OCI-M2 (cell line): ENCODE data around the gene PLK3.
"Not testable (repeated sequence)": the region's sequence is repeated elsewhere in the genome, so short reads cannot be mapped to it uniquely, and the experiment has no call there.

Source experiments
- DNase-seq: peaks from one replicate; lab custom pipeline; 2025; ENCODE audit not compliant: unreplicated experiment; lab: John Stamatoyannopoulos, UW

PLK3 gene

GRCh38 chr1:44808063-44808937 is 8.1 kb downstream of the PLK3 start, which contains the start of gene BTBD19:
BTBD19 (plus strand) TSS chr1:44808523; CDS start chr1:44808821, 298 bp downstream.
- DNase-seq: no peak

GRCh38 chr1:44808938-44809917 is 9.1 kb downstream of the PLK3 start:
- no peak for DNase-seq

- no peak for DNase-seq
These were observed 10.1 kb downstream of the PLK3 start for GRCh38 chr1:44810101-44810761.

DNA sequence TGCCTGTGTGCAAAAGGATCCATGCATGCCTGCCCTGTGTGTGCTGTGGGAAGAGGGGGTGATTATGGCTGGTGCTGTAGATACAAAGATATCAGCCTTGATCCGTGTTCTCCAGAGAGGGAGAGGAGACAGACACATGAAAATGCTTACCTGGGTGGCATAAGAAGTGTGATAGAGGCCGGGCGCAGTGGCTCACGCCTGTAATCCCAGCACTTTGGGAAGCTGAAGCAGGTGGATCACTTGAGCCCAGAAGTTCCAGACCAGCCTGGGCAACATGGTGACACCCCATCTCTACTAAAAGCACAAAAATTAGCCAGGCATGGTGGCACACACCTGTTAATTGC is 10.6 kb downstream of the PLK3 start:
- DNase-seq: not testable (repeated sequence)

DNA sequence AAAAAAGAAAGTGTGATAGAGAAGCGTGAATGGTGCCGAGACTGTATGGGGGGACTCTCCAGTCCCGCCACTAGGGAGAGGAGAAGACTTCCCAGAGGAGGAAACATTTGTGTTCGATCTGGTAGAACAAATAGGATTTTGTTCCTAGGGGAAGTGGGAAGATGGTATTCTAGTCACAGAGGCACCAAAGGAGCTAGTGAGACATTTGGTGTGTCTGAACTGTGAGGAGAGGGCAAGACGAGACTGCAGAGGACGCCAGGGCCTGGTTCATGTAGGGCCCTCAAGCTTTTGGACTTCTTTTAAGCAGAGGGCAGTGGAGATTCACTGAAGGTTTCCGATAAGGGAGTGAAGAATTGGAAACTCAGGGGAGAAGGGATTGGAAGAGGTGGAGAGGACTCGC is 11.1 kb downstream of the PLK3 start:
- no peak for DNase-seq

DNA sequence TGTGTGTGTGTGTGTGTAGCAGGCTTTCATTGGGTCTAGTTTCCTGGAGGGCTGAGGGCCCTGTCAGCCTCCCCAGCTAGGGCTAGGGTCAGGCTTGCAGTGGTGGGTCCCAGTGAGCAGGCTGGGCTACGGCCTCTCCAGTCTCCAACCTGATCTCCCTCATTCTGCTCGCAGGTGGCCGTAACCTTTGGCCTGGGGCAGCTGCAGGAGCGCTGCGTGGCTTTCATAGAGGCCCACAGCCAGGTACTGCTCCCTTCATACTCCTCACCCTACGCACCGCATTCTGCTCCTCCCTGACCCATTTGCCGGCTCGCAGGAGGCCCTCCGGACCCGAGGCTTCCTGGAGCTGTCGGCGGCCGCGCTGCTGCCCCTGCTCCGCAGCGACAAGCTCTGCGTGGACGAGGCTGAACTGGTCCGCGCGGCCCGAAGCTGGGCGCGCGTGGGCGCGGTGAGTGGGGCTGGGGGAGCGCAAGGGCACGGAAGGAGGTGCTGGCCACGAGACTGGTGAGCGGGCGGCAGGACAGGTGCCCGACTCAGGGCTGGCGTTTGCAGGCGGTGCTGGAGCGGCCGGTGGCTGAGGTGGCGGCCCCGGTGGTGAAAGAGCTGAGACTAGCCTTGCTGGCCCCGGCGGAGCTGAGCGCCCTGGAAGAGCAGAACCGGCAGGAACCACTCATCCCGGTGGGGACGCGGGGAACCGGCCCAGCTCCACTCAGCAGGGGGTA is 12.8 kb downstream of the PLK3 start:
- no peak for DNase-seq

DNA sequence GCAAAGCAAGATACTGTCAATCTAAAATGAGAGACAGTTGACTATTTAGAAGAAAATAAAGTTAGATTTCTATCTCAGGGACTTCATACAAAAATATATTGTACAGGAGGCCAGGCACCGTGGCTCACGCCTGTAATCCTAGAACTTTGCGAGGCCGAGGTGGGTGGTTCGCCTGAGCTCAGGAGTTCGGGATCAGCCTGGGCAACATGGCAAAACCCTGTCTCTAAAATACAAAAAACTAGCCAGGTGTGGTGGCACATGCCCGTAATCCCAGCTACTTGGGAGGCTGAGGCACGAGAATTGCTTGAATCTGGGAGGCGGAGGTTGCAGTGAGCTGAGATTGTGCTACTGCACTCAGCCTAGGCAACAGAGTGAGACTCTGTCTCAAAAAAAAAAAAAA is 15.7 kb downstream of the PLK3 start:
- DNase-seq: not testable (repeated sequence)

DNA sequence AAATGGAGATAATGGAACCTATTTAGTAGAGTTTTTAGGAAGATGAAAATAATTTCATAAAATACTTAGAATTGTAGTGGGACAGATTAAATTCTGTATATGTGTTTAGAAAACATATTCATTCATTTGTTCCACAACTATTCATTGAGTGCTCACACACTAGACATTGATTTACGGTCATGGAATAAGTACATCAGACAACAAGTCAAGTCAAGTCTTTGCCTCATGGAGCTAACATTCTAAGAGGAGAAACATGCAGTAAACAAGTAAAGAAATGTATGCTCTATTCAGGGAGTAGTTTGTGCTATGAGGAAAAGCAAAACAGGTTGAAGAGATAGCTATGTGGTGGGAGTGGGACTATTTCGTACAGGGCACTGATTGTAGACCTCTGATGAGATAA is 17.1 kb downstream of the PLK3 start:
- no peak for DNase-seq

- no peak for DNase-seq
These were observed 17.8 kb downstream of the PLK3 start for GRCh38 chr1:44817771-44818495.

GRCh38 chr1:44819196-44819607 is 19.0 kb downstream of the PLK3 start:
- DNase-seq: no peak

DNA sequence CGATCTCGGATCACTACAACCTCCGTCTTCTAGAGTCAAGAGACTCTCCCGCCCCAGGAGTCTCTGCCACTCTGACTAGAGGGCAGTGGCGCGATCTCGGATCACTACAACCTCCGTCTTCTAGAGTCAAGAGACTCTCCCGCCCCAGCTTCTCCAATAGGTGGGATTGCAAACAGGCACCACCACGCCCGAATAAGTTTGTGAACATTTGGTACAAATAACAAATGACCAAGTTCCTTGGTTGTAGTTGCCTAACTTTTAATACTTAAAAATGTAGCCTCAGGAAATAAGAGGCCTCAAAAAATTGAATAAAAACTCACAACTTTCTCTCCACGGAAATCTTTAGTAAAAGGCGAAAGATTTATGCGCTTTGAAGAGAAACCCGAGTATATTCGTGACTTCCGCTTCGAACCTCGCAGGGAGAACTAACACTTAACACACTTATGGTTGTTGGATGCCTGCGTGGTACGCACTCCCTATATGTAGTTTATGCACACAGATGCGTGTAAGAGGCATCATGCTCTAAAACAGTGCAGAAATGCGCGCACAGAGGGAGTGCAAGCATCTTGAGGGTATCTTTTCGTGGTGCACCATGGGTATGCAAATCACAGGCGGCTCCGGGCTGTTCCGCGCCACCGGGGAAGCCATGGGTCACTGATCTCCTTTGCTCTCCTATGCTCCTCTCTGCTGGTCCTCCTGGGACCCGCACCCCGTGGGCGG is 19.6 kb downstream of the PLK3 start:
- DNase-seq: no peak

DNA sequence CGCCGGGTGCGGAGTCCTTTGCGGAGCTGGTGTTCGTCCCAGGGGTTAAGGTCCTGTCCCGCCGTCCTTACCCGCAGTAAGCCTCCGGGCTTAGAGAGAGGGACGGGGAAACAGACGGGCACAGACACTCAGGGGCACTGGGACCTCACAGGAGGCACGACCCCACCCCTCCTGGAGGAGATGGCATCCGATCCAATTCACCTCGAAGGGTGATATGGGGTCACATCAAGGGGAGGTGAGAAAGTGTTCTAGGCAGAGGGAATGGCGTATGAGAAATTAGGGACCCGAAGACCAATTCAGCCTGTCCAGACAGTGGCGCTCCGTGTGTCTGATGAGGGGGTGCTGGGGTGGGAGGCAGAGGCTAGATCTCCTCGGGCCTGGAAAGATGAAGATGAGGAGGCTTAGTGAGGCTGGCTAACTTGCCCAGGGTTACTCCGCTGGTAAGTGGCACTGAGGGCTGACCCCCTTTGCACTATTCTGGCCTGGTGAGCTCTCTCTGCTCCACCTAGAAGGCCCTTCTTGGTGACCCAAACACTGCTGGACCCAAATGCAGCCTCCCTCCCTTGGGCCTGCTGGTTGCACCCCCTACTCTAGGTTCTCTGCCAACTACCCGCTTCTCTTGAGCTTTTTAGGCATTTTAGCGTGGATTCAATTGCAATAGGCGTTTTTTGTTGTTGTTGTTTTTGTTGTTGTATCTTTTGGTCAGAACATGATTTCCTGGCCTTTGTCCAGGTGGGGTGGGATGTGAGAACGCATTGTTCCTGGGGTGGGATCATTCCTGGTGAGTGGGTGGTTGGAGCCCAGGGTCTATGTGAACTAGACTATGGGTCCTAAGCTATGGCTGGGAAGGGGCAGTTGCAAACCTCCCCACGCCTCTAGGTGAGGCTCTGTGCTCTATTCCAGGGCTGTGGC is 20.4 kb downstream of the PLK3 start:
- no peak for DNase-seq

- DNase-seq: no peak
These were observed 21.1 kb downstream of the PLK3 start for GRCh38 chr1:44821240-44821715.

- no peak for DNase-seq
These were observed 22.0 kb downstream of the PLK3 start for GRCh38 chr1:44822131-44822701.

DNA sequence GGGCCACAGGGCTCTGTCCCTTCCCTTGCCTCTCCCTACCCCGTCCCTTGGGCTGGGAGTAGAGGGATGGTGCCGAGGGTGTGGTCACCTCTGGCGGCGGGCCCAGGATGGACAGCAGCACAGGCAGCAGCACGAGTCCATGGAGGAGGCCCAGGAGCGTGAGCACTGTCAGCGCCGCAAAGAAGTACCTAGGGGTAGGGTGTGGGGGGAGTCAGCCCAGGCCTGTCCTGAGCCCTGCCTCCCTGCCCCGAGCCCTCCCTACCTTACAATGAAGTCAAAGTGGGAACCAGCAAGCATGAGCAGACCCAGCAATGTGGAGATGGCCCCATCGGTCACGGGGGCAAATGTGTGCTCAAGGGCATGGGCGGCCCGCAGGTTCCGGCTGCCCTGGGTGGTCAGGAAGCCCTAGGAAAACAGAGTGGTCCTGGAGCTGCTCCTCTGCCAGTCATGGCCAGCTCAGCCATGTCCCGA is 22.8 kb downstream of the PLK3 start:
- DNase-seq: no peak

- DNase-seq: not testable (repeated sequence)
These were observed 24.2 kb downstream of the PLK3 start for GRCh38 chr1:44824392-44824791.

DNA sequence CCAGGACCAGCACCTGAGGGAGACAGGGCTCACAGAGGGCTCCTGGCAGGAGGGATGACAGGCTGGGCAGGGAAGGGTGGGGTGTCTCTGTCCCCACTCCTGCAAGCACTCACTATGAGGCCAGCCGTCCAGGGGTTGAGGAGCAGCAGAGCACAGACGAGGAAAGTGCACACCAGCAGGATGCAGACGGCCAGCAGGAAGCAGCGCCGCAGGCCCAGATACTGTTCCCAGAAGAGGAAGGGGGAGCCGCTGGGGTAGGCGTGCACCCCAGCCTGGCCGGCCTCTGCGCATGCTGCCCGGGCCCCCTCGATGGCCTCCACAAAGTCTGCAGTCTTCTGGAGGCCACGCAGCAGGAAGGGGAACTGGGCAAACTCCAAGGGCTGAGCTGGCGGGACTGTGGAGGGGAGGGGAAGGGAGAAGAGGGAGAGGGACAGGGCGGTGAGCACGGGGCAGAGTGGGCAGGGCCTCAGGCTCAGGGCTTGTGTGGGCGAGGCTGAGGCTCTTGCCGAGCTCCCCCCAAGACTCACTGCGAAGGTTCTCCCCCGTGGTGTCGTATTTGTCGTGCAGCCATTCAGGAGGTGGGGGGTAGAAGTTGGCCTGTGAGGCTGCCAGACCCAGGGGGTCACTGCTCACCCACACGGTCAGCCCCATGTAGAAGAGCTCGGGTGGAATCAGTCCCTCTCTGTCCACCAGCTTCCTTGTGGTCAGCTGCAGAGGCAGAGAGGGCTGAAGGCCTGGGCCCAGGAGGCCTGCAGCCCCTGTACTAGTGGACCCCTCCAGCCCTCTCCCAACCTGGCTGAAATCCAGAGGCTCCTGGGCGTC is 26.4 kb downstream of the PLK3 start:
- DNase-seq: no peak
